Inflammatory macrophage (primary cell): ENCODE data around the gene TMEM214.

Experiments
- DNase-seq, 2 donors: peaks; one replicate each; pipeline ENCODE4 v3.0.0-alpha.2; 2020 to 2022

Gene TMEM214

GRCh38 chr2:27070653-27071276 is 38.0 kb downstream of the TMEM214 start:
- no peak for DNase-seq

GRCh38 chr2:27071277-27071989 is 38.7 kb downstream of the TMEM214 start, which contains the start of gene OST4:
TSS of gene OST4 (minus strand) at chr2:27071654.
- DNase-seq: peak; percentile 94 to 96

GRCh38 chr2:27071990-27072830 is 39.4 kb downstream of the TMEM214 start:
- DNase-seq: no peak

- DNase-seq: no peak
These were observed 40.2 kb downstream of the TMEM214 start for GRCh38 chr2:27072920-27073319.

GRCh38 chr2:27073782-27074181 is 41.0 kb downstream of the TMEM214 start:
- DNase-seq: no peak

- peak; percentile 59 to 73 for DNase-seq
These were observed 42.2 kb downstream of the TMEM214 start for GRCh38 chr2:27074738-27075565.

GRCh38 chr2:27075566-27075871 is 42.8 kb downstream of the TMEM214 start:
- DNase-seq: peak in 1 of 2 donors; percentile 40

GRCh38 chr2:27076323-27076722 is 43.6 kb downstream of the TMEM214 start:
- peak in 1 of 2 donors; percentile 50 for DNase-seq

- no peak for DNase-seq
These were observed 44.5 kb downstream of the TMEM214 start for GRCh38 chr2:27077231-27077630.

GRCh38 chr2:27078267-27079194 is 45.8 kb downstream of the TMEM214 start, which contains the start of gene EMILIN1:
TSS of gene EMILIN1 (plus strand) at chr2:27078615. CDS start at chr2:27079066, 451 bp downstream.
- DNase-seq: peak in 1 of 2 donors; percentile 7

DNA sequence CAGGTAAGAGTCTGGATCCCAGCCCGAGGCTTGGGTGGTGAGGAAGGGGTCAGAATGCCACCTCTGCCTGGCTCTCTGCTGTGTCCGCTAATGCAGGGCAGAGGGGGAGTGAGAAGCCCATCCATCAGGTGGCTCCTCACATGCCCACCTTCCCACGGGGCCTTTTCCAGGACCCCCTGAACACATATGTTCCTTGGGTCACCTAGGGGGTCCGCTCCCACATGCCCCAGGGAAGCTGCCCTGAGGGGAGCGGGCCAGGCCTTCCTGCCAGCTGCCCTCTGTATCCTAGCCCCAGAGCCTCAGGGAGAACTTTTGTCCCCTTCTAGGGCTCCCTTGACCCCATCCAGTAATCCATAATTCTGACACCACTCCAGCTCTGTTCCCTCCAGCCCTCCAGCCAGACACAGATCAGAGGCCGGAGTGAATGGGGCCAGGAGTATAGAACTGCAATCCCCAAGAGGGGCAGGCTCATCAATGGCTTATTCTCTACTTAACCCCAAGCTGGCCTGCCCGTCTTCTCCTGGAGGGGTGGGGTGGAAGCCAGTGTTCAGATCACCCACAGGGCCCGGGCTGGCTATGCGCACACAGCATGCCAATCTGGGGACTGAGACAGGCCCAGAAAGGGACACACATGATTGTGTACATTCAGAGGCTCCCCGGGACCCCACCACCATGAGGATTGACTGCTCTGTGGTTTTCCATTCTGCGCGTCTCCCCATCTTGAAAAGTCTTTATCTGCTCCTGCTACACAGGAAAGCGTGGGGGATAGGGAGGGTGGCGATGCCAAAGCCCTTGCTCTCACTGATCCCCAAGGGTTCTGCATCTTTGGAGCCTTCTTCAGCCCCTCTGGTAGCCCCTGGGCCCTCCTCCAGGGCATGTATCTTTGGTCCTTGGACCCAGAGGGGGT is 46.7 kb downstream of the TMEM214 start:
- no peak for DNase-seq

- DNase-seq: peak in 1 of 2 donors; percentile 50
These were observed 47.3 kb downstream of the TMEM214 start for GRCh38 chr2:27080140-27080469.

- DNase-seq: no peak
These were observed 47.8 kb downstream of the TMEM214 start for GRCh38 chr2:27080603-27080936.

DNA sequence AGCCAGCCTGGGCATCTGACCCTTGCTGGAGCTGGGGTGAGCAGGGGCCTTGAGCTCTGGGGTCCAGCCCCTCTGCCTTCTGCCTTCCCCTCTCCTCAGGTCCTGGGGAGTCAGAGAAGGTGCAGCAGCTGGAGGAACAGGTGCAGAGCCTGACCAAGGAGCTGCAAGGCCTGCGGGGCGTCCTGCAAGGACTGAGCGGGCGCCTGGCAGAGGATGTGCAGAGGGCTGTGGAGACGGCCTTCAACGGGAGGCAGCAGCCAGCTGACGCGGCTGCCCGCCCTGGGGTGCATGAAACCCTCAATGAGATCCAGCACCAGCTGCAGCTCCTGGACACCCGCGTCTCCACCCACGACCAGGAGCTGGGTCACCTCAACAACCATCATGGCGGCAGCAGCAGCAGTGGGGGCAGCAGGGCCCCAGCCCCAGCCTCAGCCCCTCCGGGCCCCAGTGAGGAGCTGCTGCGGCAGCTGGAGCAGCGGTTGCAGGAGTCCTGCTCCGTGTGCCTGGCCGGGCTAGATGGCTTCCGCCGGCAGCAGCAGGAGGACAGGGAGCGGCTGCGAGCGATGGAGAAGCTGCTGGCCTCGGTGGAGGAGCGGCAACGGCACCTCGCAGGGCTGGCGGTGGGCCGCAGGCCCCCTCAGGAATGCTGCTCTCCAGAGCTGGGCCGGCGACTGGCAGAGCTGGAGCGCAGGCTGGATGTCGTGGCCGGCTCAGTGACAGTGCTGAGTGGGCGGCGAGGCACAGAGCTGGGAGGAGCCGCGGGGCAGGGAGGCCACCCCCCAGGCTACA is 49.4 kb downstream of the TMEM214 start:
- DNase-seq: no peak

GRCh38 chr2:27082773-27083409 is 50.1 kb downstream of the TMEM214 start:
- DNase-seq: no peak

GRCh38 chr2:27083410-27084296 is 50.9 kb downstream of the TMEM214 start:
- no peak for DNase-seq

DNA sequence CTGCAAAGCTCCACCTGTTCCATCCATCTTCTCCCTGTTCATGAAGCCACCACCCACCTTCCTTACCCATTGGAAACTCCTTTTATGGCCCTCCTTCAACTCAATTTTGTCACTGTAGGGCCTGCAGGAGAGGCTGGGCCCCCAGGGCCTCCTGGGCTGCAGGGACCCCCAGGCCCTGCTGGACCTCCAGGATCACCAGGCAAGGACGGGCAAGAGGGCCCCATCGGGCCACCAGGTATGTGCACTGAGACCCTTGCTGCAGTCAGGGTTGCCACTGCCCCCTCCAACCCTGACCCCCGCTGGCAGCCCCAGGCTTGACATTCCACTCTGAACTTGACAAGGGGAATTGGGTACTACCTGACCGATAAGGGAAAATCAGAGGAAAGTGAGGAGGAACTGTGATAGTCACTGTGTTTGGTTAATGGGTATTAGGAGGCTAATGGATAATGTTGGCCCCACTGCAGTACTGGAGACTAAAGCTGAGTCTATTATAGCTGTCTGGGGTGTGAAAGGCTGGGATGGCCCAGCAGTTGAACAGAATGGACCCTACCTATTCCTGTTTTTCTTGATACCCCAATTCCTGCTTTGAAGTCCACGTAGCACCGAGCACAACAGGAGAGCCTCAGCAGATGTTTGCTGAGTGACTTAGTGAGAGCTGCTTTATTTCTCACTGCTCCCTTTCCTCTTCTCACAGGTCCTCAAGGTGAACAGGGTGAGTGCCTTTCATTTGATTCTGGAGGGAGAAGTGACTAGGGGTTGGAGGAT is 51.7 kb downstream of the TMEM214 start:
- DNase-seq: no peak
